Measurements from ENCODE around the gene WDR82. TPM values are rescaled to one million over a fixed set of nuclear protein-coding genes. Genes with fewer than 3 reads are reported as not detected.

The WDR82 gene
- total and polyA plus RNA-seq, 12 donors, result 19.3 to 78.4 (median 69.4) TPM

DNA sequence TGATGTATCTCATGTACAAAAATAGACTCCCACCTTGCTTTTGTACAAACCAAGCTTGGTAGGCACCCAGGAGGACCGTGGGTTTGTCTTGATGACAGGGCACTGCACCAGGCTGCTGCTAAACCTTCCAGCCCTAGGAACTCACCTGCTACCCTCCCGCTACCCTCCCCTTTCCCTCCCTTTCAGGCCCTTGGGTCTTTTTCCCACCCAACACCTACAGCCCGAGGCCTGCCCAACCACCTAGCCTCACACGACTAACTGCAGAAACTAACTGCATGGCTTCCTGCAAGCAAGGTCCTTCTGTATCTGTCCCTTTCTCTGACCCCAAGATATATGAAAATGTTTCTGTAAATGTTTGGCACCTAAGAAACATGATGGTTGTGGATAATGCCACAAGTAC, 21.8 kb downstream of the WDR82 start:
- WGBS, 2 donors, result 82 to 89% methylated on average over 4 of the region's 4 CpGs
- intact Hi-C loops (cut with DNase I), result no loop called here
- H3K9me3 ChIP-seq, result no peaks in the 10 kb centered on the region
- DNase-seq (no peak), ATAC-seq (no peak)
- TF ChIP-seq CTCF (IDR thresholded peaks at IDR 0.05), result no peak
- no peak overlapping the region for H3K4me3 ChIP-seq
- peaks cover 11 to 100% (median 81%) of the 10 kb centered on the region in 9 donors for H3K36me3 ChIP-seq
- H3K4me1 ChIP-seq, result peaks cover 0 to 44% (median 0%) of the 10 kb centered on the region in 9 donors
- H3K27ac ChIP-seq, result peak overlapping the region in 1 of 10 donors; percentile 3
- H3K27me3 ChIP-seq, result no peaks in the 10 kb centered on the region

GRCh38 chr3:52256159-52256558, 22.3 kb downstream of the WDR82 start:
- Histone ChIP-seq H3K27me3 (no peaks in the 10 kb centered on the region), H3K4me3 (no peak overlapping the region), H3K27ac (peak overlapping the region in 1 of 10 donors; percentile 3), H3K9me3 (no peaks in the 10 kb centered on the region), H3K4me1 (peaks cover 0 to 49% (median 0%) of the 10 kb centered on the region in 9 donors), H3K36me3 (peaks cover 11 to 100% (median 77%) of the 10 kb centered on the region in 9 donors)
- WGBS, 2 donors, result 89 to 94% methylated on average over 3 of the region's 3 CpGs
- ATAC-seq (no peak), DNase-seq (no peak)
- TF ChIP-seq CTCF (IDR thresholded peaks at IDR 0.05), result no peak
- intact Hi-C loops (cut with DNase I), result no loop called here

GRCh38 chr3:52254608-52255007, 23.8 kb downstream of the WDR82 start:
- Histone ChIP-seq H3K4me3 (no peak overlapping the region), H3K27me3 (no peaks in the 10 kb centered on the region), H3K9me3 (no peaks in the 10 kb centered on the region), H3K4me1 (peaks cover 0 to 49% (median 0%) of the 10 kb centered on the region in 9 donors), H3K27ac (peak overlapping the region in 1 of 10 donors; percentile 88), H3K36me3 (peaks cover 0 to 100% (median 61%) of the 10 kb centered on the region in 9 donors)
- DNase-seq (no peak), ATAC-seq (no peak)
- intact Hi-C loops (cut with DNase I), result no loop called here
- WGBS, 2 donors, result 87 to 89% methylated on average over 9 of the region's 9 CpGs
- TF ChIP-seq CTCF (IDR thresholded peaks at IDR 0.05), result no peak

DNA sequence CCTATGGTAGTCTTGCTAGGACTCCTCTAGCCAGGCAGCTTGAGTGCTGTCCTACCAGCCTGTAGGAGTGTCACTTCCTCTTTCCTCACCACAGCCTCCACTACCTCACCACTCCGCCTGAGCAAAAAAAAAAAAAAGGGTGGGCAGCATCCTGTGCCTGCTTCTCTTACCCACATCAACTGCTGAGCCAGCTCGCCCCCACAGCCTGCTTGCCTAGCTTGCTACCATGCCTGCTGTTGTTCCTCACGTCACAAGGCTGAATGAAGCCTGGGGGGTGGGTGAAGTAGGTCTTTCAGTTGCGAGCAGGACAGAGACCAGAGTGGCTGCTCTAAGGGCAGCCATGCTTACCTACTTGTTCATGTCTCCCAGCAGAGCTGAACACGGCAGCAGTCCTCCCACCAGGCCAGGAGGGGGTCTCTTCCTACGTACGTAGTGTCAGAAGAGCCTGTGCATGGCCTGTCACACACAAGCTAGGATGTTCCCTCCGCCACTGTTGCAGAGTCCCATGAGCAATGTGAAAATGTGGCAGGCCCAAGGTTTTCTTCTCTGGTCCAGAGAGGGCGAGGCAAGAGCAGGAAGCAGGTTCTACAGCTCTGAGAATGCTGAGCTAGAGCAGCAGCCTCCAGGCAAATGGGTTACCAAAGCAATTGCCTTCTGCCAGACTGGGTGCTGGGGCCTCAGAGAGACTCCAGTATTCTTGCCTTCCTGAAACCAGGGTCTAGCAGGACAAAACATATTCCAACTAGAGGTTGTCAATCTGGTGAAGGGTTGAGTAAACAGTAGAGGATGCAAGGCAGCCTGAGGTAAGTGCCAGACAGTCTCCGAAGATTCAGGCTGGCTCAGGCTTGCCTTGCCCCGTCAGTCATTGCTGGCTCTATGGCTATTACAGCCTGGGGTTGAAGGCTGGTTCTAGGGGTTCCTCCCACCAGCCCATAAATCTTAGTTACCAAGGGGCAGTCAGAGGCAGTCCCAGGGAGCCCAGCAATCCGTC, 24.8 kb downstream of the WDR82 start:
- no peak for TF ChIP-seq CTCF (IDR thresholded peaks at IDR 0.05)
- peak; percentile 19 to 85 (median 64) for ATAC-seq

More for the DNA sequence above, 24.8 kb downstream of the WDR82 start:
- WGBS, 2 donors, result 76 to 77% methylated on average over 12 of the region's 12 CpGs
- Histone ChIP-seq H3K27me3 (no peaks in the 10 kb centered on the region), H3K27ac (peak overlapping the region in 5 of 10 donors; percentile 15 to 88 (median 43)), H3K9me3 (no peaks in the 10 kb centered on the region), H3K4me1 (peaks cover 0 to 47% (median 0%) of the 10 kb centered on the region in 9 donors), H3K4me3 (peak overlapping the region in 1 of 10 donors; percentile 24), H3K36me3 (peaks cover 0 to 100% (median 51%) of the 10 kb centered on the region in 9 donors)
- DNase-seq, result no peak
- intact Hi-C loops (cut with DNase I), result no loop called here

Data from heart right ventricle (tissue), 16 donors.